Suprapubic skin (tissue), 4 donors: ENCODE data around the gene LRRC75B. TPM values are rescaled to one million over a fixed set of nuclear protein-coding genes. Genes with fewer than 3 reads are reported as not detected.
A peak's percentile ranks its signal among the peaks of the same experiment; 100 is the strongest.
"Not testable (repeated sequence)": the region's sequence is repeated elsewhere in the genome, so short reads cannot be mapped to it uniquely, and the experiment has no call there.

Source experiments
- DNase-seq, 2 donors: peaks; one replicate each; pipeline ENCODE4 v3.0.0-alpha.2; 2019; ENCODE audit warnings: low spot score in 2 of 2
- H3K27ac ChIP-seq: fragments of 200-600 bp; sonication (generic); one replicate; pipeline ENCODE4 v1.5.1; 2019
- H3K27me3 ChIP-seq: fragments of 200-600 bp; sonication (generic); one replicate; pipeline ENCODE4 v1.5.1; 2019
- H3K36me3 ChIP-seq: fragments of 200-600 bp; sonication (generic); one replicate; pipeline ENCODE4 v1.5.1; 2019
- H3K4me1 ChIP-seq: fragments of 200-600 bp; sonication (generic); one replicate; pipeline ENCODE4 v1.5.1; 2019
- H3K4me3 ChIP-seq: fragments of 200-600 bp; sonication (generic); one replicate; pipeline ENCODE4 v1.5.1; 2019; ENCODE audit warnings: mild to moderate bottlenecking
- H3K9me3 ChIP-seq: fragments of 200-600 bp; sonication (generic); one replicate; pipeline ENCODE4 v1.5.1; 2019
- CTCF ChIP-seq, 2 donors: fragments of 200-600 bp in 1 of 2; fragments of 450-650 bp in 1 of 2; sonication (generic) in 1 of 2; IDR thresholded peaks; one replicate each; pipeline ENCODE4 v1.5.1; 2016 to 2019; ENCODE audit warnings: antibody characterized with exemption in 2 of 2, mild to moderate bottlenecking in 1 of 2, moderate library complexity in 1 of 2
- WGBS: methylation state at CpG from one replicate; pipeline ENCODE4 v1.1.5; 2018; 5-methylcytosine and 5-hydroxymethylcytosine counted together
- total RNA-seq, 4 donors: library from RNA; depleted of rRNA; stranded (reverse); fragments of >200 nt; gene quantifications; one replicate each; pipeline ENCODE4 v1.1.0, GENCODE V29; 2016

The LRRC75B gene
- total RNA-seq, 4 donors from 2014 or later = 10.9 to 24.4 (median 14.0) TPM

GRCh38 chr22:24629069-24629468 lies 36.2 kb upstream of the LRRC75B start:
- not testable (repeated sequence) for H3K27me3 ChIP-seq, H3K27ac ChIP-seq, H3K4me3 ChIP-seq, H3K36me3 ChIP-seq, DNase-seq, H3K9me3 ChIP-seq
- peak; percentile 5 to 51 for TF ChIP-seq CTCF (IDR thresholded peaks at IDR 0.05)
- H3K4me1 ChIP-seq = peaks cover 11% of the 10 kb centered on the region
- 41% methylated on average over 7 of the region's 11 CpGs for WGBS

- DNase-seq, H3K4me1 ChIP-seq, H3K9me3 ChIP-seq, H3K27me3 ChIP-seq, H3K4me3 ChIP-seq, H3K36me3 ChIP-seq, H3K27ac ChIP-seq: not testable (repeated sequence)
- WGBS = 100% methylated on average over 2 of the region's 16 CpGs
Observed at GRCh38 chr22:24627911-24628310, 35.0 kb upstream of the LRRC75B start.

DNA sequence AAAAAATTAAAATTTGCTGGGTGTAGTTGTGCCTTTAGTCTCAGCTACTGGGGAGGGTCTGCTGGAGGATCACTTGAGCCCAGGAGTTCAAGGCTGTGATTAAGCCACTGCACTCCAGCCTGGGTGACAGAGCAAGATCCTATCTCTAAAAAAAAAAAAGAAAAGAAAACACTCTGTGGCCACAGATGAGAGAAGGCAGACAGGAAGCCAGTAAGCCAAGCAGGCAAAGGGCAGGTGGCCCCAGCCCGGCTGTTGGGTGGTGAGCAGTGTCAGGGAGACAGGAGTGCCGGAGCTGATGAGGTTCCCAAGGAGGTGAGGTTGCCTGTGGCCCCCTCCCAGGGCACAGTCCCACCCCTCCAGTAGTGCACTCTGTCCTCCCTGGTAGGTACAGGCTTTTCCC lies 29.7 kb upstream of the LRRC75B start:
- not testable (repeated sequence) for H3K4me1 ChIP-seq, DNase-seq, H3K27me3 ChIP-seq, H3K36me3 ChIP-seq, H3K27ac ChIP-seq, H3K4me3 ChIP-seq, H3K9me3 ChIP-seq
- 76% methylated on average over 2 of the region's 2 CpGs for WGBS

- H3K4me1 ChIP-seq, DNase-seq, H3K9me3 ChIP-seq, H3K27ac ChIP-seq, H3K36me3 ChIP-seq, H3K4me3 ChIP-seq, H3K27me3 ChIP-seq: not testable (repeated sequence)
- WGBS = 60% methylated on average over 4 of the region's 5 CpGs
Observed at GRCh38 chr22:24621244-24621643, 28.4 kb upstream of the LRRC75B start.

GRCh38 chr22:24614794-24615193 lies 21.9 kb upstream of the LRRC75B start:
- H3K36me3 ChIP-seq, H3K4me1 ChIP-seq, H3K27me3 ChIP-seq, H3K9me3 ChIP-seq, DNase-seq, H3K27ac ChIP-seq, H3K4me3 ChIP-seq: not testable (repeated sequence)
- 70% methylated on average over 4 of the region's 15 CpGs for WGBS

DNA sequence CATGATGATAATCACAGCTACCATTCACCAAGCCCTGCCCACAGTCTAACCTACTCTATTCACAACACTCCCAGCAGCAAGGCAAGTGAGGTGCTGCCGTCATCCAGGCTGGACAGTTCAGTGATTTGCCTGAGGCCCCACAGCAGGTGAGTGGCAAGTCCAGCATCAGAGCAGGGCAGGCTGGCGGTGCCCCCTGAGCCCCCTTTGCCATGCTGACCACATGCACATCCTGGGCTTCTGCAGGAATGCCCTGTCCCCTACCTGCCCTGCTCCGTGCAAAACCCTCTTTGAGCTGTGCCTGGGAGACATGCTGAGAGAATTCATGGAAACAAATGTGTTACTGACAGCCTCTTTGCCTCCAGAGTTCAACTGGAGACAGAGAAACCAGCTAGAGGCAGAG lies 17.0 kb upstream of the LRRC75B start:
- DNase-seq, H3K4me3 ChIP-seq, H3K27ac ChIP-seq, H3K27me3 ChIP-seq, H3K4me1 ChIP-seq, H3K36me3 ChIP-seq, H3K9me3 ChIP-seq: not testable (repeated sequence)
- no CpG with 5 or more reads among the region's 3 CpGs for WGBS

DNA sequence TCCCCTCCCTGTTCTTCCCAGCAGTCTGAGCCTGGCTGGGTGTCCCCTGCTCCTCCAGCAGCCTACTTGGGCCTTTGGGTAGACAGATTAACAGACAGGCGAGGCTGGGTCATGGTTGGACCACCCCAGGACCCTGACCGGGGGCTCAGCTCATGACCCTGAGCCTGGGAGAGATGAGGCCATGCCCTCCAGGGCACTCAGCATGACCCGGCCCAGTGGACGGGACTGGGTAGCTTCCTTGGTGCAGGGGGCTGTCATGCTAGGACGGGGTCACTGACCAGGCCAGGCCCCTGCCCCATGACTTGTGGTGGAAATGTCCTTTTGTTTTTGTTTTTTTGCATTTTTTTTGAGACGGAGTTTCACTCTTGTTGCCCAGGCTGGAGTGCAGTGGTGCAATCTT lies 15.5 kb upstream of the LRRC75B start:
- not testable (repeated sequence) for DNase-seq, H3K9me3 ChIP-seq, H3K4me3 ChIP-seq, H3K36me3 ChIP-seq, H3K4me1 ChIP-seq, H3K27me3 ChIP-seq, H3K27ac ChIP-seq
- WGBS = 75% methylated on average over 4 of the region's 6 CpGs

DNA sequence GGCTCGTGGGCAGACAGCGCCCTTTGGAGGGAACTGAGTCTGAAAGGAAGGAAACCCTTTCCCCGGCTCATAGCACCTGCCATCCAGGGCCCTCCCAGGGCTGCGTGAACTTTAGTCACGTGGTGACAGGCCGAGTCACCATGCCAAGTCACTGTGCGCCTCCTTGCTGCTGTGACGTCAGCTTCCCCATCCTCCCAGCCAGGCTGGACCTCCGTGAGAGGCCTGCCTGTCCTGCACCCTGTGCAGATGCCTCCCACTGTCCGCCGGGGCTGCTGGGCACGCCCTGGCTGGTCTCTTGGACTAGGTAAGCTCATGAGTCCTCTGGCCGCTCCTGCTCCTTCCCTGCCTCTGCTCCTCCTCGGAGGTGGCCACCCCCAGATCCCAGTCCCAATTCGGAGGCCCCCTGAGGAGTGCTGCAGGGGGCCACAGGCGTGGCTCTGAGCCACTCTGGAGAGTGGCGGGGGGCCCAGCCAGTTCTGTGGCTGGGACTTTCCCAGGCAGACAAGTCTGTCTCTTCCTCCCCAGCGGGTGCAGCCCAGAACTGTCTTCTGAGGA lies 14.6 kb upstream of the LRRC75B start:
- WGBS = 70% methylated on average over 12 of the region's 18 CpGs
- not testable (repeated sequence) for H3K27ac ChIP-seq, H3K36me3 ChIP-seq, H3K27me3 ChIP-seq, DNase-seq, H3K4me3 ChIP-seq, H3K9me3 ChIP-seq
- H3K4me1 ChIP-seq = peaks cover 13% of the 10 kb centered on the region

GRCh38 chr22:24606340-24606739 lies 13.5 kb upstream of the LRRC75B start:
- peaks cover 19% of the 10 kb centered on the region for H3K4me1 ChIP-seq
- not testable (repeated sequence) for H3K36me3 ChIP-seq, H3K27me3 ChIP-seq, H3K27ac ChIP-seq, DNase-seq, H3K9me3 ChIP-seq, H3K4me3 ChIP-seq
- 83% methylated on average over 2 of the region's 2 CpGs for WGBS

DNA sequence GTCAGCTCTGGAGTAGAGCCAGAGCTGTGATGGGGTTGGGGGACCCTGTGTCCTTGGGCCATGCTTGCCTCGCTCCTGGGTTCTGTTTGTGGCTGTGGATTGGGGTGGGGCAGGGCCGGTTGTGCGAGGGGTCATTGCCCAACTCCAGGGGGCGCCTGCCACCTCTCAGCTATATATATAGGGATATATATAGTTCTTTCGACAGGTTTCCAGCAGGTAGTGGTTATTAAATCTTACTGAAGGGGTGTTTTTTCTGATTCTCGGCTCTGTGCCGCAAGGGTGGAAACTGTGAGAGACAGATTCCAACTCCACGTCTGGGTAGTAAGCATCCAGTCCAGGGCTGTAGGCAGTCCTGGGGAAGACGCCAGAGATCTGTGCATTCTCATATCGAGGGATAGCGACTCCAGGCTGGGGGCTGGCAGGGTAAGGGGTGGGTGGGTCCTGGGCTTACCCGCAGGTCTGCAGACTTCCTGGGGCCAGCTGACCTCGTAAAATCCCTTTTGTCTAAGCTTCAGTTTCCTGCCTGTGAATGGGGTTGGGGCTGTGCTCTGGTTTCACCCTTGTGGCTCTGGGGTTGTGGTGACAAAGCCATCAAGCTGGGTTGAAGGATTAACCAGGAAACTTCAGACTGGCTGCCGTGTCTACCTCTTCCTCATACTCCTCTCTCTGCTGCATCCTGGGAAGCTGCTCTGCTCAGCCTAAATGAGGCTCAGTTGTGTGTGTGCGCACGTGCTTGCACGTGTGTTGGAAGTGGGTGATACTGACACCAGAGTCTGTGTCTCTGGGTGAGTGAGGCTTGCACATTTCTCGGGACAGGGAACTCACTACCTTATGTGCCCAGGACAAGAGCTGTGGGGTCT lies 11.1 kb upstream of the LRRC75B start:
- DNase-seq, H3K27ac ChIP-seq, H3K9me3 ChIP-seq, H3K27me3 ChIP-seq, H3K36me3 ChIP-seq: not testable (repeated sequence)
- WGBS = 23% methylated on average over 16 of the region's 18 CpGs
- Histone ChIP-seq H3K4me1 (peaks cover 25% of the 10 kb centered on the region), H3K4me3 (peak overlapping the region; percentile 14)

- Histone ChIP-seq H3K4me1 (peaks cover 25% of the 10 kb centered on the region), H3K27ac (peak within 1 kb of the TSS; percentile 1), H3K4me3 (peak within 1 kb of the TSS; percentile 14)
- H3K36me3 ChIP-seq, H3K9me3 ChIP-seq, DNase-seq, H3K27me3 ChIP-seq: not testable (repeated sequence)
- WGBS = 59% methylated on average over 12 of the region's 22 CpGs
Observed at GRCh38 chr22:24602847-24603769, 10.2 kb upstream of the LRRC75B start, which contains the start of gene GGT1. Gene GGT1, plus strand, starts transcription at chr22:24603193. Its CDS starts 7,889 bp downstream, at chr22:24611082.

- H3K27ac ChIP-seq = not testable (repeated sequence)
Observed at GRCh38 chr22:24602105-24602749, 9.4 kb upstream of the LRRC75B start.

More at GRCh38 chr22:24602105-24602749, 9.4 kb upstream of the LRRC75B start:
- not testable (repeated sequence) for H3K9me3 ChIP-seq, H3K36me3 ChIP-seq, H3K27me3 ChIP-seq, H3K4me3 ChIP-seq, DNase-seq
- H3K4me1 ChIP-seq = peaks cover 25% of the 10 kb centered on the region
- WGBS = 93% methylated on average over 9 of the region's 11 CpGs
